Upper lobe of left lung (tissue), 6 donors: ENCODE measurements around the gene KDM8. TPM values are rescaled to one million over a fixed set of nuclear protein-coding genes. Genes with fewer than 3 reads are reported as not detected.
A peak's percentile ranks its signal among the peaks of the same experiment; 100 is the strongest.

ENCODE experiments used
- ATAC-seq, 2 donors: fragments of 200-7000 bp; cut with Tn5 transposase; one replicate each; pipeline ENCODE4 v1.9.1; 2022; ENCODE audit warnings: mild to moderate bottlenecking in 2 of 2, moderate library complexity in 2 of 2; ENCODE audit not compliant: low FRiP score in 2 of 2
- DNase-seq, 2 donors: peaks; one replicate each; pipeline ENCODE4 v3.0.0-alpha.2; 2019 to 2020
- H3K27ac ChIP-seq, 4 donors: fragments of 200-600 bp; sonication (generic); one replicate each; pipeline ENCODE4 v1.5.1; 2016 to 2019
- H3K27me3 ChIP-seq, 4 donors: fragments of 200-600 bp; sonication (generic); one replicate each; pipeline ENCODE4 v1.5.1; 2017 to 2019
- H3K36me3 ChIP-seq, 4 donors: fragments of 200-600 bp; sonication (generic); one replicate each; pipeline ENCODE4 v1.5.1; 2016 to 2019
- H3K4me1 ChIP-seq, 4 donors: fragments of 200-600 bp; sonication (generic); one replicate each; pipeline ENCODE4 v1.5.1; 2018 to 2019
- H3K4me3 ChIP-seq, 4 donors: fragments of 200-600 bp; sonication (generic); one replicate each; pipeline ENCODE4 v1.5.1; 2017 to 2019; ENCODE audit warnings: mild to moderate bottlenecking in 2 of 4, moderate library complexity in 1 of 4
- H3K9me3 ChIP-seq, 4 donors: fragments of 200-600 bp; sonication (generic); one replicate each; pipeline ENCODE4 v1.5.1; 2018 to 2019
- EP300 ChIP-seq, 4 donors: sonication (generic); formaldehyde crosslinking; IDR thresholded peaks; one replicate each; pipeline ENCODE4 v1.5.1; 2017; ENCODE audit warnings: antibody characterized with exemption in 4 of 4, control low read depth in 2 of 4
- POLR2A ChIP-seq, 4 donors: fragments of 450-650 bp; IDR thresholded peaks; one replicate each; pipeline ENCODE4 v1.5.1; 2016 to 2017; ENCODE audit warnings: antibody characterized with exemption in 4 of 4, mild to moderate bottlenecking in 2 of 4
- POLR2AphosphoS5 ChIP-seq, 2 donors: sonication (generic); formaldehyde crosslinking; IDR thresholded peaks; one replicate each; pipeline ENCODE4 v1.5.1; 2017; ENCODE audit warnings: antibody characterized with exemption in 2 of 2
- WGBS, 2 donors: methylation state at CpG; one replicate each; pipeline ENCODE4 v1.1.5; 2017 to 2018; 5-methylcytosine and 5-hydroxymethylcytosine counted together
- total RNA-seq, 6 donors: library from RNA; depleted of rRNA in 4 of 6; stranded (reverse); fragments of >200 nt in 4 of 6; gene quantifications; one replicate each; pipeline versions ENCODE4 v1.1.0 to v1.2.1, GENCODE V29; 2016 to 2021
- TF ChIP-seq, protein P1 (sequence below), 6 experiments: fragments of 450-650 bp in 4 of 6; fragments of 200-600 bp in 2 of 6; sonication (generic) in 2 of 6; IDR thresholded peaks; one replicate each; pipeline ENCODE4 v1.5.1; 2016 to 2019; ENCODE audit warnings: antibody characterized with exemption in 6 of 6
- donor health status: DM: no; HTN: no; CAD: no; lungs with moderate emphysema.
- donor health status: DM: no; HTN: yes; CAD: no; lungs with severe emphysema.

The KDM8 gene
- total RNA-seq, 6 donors from 2014 or later, result 5.1 to 50.3 (median 6.2) TPM

DNA sequence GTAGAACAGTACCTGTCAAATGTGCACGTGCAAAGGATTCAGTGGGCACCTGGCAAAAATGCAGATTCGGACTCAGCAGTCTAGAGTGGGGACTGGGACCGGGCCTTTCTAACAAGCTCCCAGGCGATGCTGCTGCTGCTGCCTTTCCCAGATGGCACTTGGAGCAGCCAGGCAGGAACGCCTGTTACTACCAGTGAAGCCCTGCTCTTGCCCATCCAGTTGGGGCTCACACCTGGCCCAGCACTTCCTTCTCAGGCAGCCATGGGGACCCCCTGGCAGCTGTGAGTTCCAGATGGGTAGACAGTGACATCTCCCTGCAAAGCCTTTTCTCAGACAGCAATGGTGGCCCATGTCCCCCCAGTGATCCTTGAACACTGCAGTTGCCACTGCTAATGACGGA is 30.4 kb downstream of the KDM8 start:
- Histone ChIP-seq H3K9me3 (no peaks in the 10 kb centered on the region), H3K27me3 (no peaks in the 10 kb centered on the region), H3K4me1 (peaks cover 47 to 65% (median 54%) of the 10 kb centered on the region in 4 donors), H3K27ac (peak overlapping the region in 3 of 4 donors; percentile 9 to 95 (median 86)), H3K36me3 (peaks cover 0 to 44% (median 21%) of the 10 kb centered on the region in 4 donors), H3K4me3 (no peak overlapping the region)
- DNase-seq (no peak), ATAC-seq (no peak)
- 88 to 93% methylated on average over 2 to 6 of the region's 6 CpGs for WGBS, 2 donors
- TF ChIP-seq EP300 (IDR thresholded peaks at IDR 0.05), result no peak
- no peak for TF ChIP-seq POLR2A (IDR thresholded peaks at IDR 0.05)
- TF ChIP-seq POLR2AphosphoS5 (IDR thresholded peaks at IDR 0.05), result no peak

GRCh38 chr16:27234171-27234570 is 30.8 kb downstream of the KDM8 start:
- H3K4me3 ChIP-seq, result no peak overlapping the region
- TF ChIP-seq, protein P1, sequence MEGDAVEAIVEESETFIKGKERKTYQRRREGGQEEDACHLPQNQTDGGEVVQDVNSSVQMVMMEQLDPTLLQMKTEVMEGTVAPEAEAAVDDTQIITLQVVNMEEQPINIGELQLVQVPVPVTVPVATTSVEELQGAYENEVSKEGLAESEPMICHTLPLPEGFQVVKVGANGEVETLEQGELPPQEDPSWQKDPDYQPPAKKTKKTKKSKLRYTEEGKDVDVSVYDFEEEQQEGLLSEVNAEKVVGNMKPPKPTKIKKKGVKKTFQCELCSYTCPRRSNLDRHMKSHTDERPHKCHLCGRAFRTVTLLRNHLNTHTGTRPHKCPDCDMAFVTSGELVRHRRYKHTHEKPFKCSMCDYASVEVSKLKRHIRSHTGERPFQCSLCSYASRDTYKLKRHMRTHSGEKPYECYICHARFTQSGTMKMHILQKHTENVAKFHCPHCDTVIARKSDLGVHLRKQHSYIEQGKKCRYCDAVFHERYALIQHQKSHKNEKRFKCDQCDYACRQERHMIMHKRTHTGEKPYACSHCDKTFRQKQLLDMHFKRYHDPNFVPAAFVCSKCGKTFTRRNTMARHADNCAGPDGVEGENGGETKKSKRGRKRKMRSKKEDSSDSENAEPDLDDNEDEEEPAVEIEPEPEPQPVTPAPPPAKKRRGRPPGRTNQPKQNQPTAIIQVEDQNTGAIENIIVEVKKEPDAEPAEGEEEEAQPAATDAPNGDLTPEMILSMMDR (IDR thresholded peaks at IDR 0.05), result no peak
- TF ChIP-seq POLR2A (IDR thresholded peaks at IDR 0.05) (no peak), POLR2AphosphoS5 (IDR thresholded peaks at IDR 0.05) (no peak), EP300 (IDR thresholded peaks at IDR 0.05) (no peak)
- peaks cover 0 to 44% (median 21%) of the 10 kb centered on the region in 4 donors for H3K36me3 ChIP-seq
- H3K27ac ChIP-seq, result peak overlapping the region; percentile 67 to 95 (median 87)
- 93 to 94% methylated on average over 8 of the region's 8 CpGs for WGBS, 2 donors
- H3K9me3 ChIP-seq, result no peaks in the 10 kb centered on the region
- no peak for DNase-seq
- peaks cover 45 to 69% (median 56%) of the 10 kb centered on the region in 4 donors for H3K4me1 ChIP-seq
- no peaks in the 10 kb centered on the region for H3K27me3 ChIP-seq
- no peak for ATAC-seq

DNA sequence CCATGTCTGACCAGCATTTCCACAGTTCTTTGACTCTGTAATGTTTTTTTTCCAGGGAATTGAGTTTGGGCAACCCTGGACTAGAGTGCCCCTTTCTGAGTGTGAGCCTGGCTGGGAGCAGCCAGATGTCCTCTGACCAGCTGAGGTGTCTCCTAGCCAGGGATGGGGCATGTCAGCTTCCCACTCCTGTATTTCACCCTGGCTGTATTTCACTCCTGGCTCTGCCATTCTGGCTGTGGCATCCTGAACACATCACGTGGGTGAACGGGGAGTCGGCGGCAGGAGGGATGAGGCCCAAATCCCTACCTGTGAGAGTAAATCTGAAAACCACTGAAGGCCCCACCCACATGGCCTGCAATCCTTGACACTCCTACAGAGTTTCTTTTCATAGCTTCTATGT is 31.3 kb downstream of the KDM8 start:
- DNase-seq, result no peak
- no peak overlapping the region for H3K4me3 ChIP-seq
- peaks cover 45 to 71% (median 60%) of the 10 kb centered on the region in 4 donors for H3K4me1 ChIP-seq

DNA sequence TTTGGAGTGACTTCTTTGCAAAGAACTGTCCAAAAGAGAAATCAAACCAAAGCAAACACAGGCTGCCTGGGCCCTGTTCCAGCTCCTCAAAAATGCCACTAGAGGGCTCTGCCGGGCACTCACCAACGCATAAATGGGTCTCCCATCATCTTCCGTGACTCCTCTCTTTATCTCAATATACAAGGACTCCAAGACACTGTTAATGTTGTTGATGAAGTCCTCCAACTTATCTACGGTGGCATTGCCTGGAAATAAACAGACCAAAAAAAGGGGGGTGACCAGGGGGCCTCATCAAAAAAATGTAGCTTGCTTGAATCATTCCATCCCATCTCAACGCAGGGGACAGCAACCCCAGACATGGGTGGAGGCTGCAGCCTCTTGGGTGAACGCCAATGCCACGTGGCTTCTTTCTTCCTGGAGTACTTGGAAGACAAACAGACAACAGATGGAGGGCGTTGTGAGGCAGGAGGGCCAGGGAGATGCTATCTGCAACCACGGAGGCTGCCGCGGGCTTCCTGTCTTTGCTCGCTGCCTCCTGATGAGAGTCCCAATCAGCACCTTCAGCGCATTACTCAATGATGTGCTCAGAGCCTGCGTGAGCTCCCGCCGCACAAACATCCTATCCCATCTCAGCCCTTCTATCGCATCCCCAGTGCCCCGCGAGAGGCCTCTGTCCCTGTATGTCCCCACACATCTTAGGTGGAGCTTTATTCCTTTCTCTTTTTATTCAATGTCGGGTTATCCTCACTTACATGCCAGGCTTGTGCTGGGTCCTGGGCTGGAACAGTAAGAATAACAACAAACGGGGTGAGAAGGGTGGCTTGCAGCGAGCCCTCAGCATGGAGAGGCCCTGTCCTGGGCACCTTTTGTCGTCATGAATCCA is 32.0 kb downstream of the KDM8 start:
- whole genome bisulfite sequencing, 2 donors, result 21 to 27% methylated on average over 23 of the region's 23 CpGs
- H3K27me3 ChIP-seq, result no peaks in the 10 kb centered on the region
- peaks cover 48 to 77% (median 65%) of the 10 kb centered on the region in 4 donors for H3K4me1 ChIP-seq
- H3K27ac ChIP-seq, result peak overlapping the region; percentile 83 to 95 (median 87)
- H3K9me3 ChIP-seq, result no peaks in the 10 kb centered on the region
- TF ChIP-seq POLR2A (IDR thresholded peaks at IDR 0.05) (peak in 1 of 4 donors; percentile 38), POLR2AphosphoS5 (IDR thresholded peaks at IDR 0.05) (peak; percentile 90 to 92), EP300 (IDR thresholded peaks at IDR 0.05) (peak in 3 of 4 donors; percentile 78 to 93 (median 82))
- TF ChIP-seq, protein P1 (IDR thresholded peaks at IDR 0.05), result peak; percentile 64 to 93 (median 76)
- peaks cover 0 to 37% (median 19%) of the 10 kb centered on the region in 4 donors for H3K36me3 ChIP-seq
- peak overlapping the region in 2 of 4 donors; percentile 4 to 13 for H3K4me3 ChIP-seq
- ATAC-seq (peak; percentile 76 to 86), DNase-seq (peak in 1 of 2 donors; percentile 88)

More for the DNA sequence above, 31.3 kb downstream of the KDM8 start:
- ATAC-seq, result no peak
- Histone ChIP-seq H3K9me3 (no peaks in the 10 kb centered on the region), H3K27ac (peak overlapping the region; percentile 67 to 95 (median 87)), H3K36me3 (peaks cover 0 to 44% (median 21%) of the 10 kb centered on the region in 4 donors), H3K27me3 (no peaks in the 10 kb centered on the region)
- no peak for TF ChIP-seq POLR2A (IDR thresholded peaks at IDR 0.05)
- TF ChIP-seq EP300 (IDR thresholded peaks at IDR 0.05), result no peak
- no peak for TF ChIP-seq POLR2AphosphoS5 (IDR thresholded peaks at IDR 0.05)
- TF ChIP-seq, protein P1 (IDR thresholded peaks at IDR 0.05), result no peak
- 20 to 24% methylated on average over 4 of the region's 4 CpGs for WGBS, 2 donors

DNA sequence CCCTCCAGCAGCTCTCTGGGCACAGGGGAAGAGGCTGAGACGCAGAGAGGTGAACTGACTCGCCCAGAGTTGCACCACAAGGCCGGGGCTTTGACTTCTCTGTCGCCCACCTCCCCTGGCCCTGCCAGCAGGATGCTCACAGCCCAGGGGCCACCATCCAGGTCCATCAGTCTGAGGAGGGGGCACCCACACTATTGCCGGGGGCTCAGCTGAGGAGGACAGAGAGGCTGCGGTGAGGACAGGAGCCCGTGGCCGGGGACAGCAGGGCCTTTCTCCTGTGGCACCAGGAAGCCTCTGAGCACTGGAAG is 32.6 kb downstream of the KDM8 start:
- Histone ChIP-seq H3K27me3 (no peaks in the 10 kb centered on the region), H3K9me3 (no peaks in the 10 kb centered on the region), H3K4me1 (peaks cover 54 to 76% (median 66%) of the 10 kb centered on the region in 4 donors), H3K4me3 (no peak overlapping the region), H3K27ac (peak overlapping the region; percentile 83 to 95 (median 87)), H3K36me3 (peaks cover 0 to 31% (median 13%) of the 10 kb centered on the region in 4 donors)
- no peak for DNase-seq
- WGBS, 2 donors, result 69 to 83% methylated on average over 7 to 8 of the region's 8 CpGs
- no peak for ATAC-seq
- TF ChIP-seq, protein P1 (IDR thresholded peaks at IDR 0.05), result no peak
- TF ChIP-seq POLR2A (IDR thresholded peaks at IDR 0.05) (no peak), POLR2AphosphoS5 (IDR thresholded peaks at IDR 0.05) (no peak), EP300 (IDR thresholded peaks at IDR 0.05) (no peak)
